CD4-positive, alpha-beta T cell treated with Interleukin-4 for 4 hours (primary cell): ENCODE results near the gene SZT2.
"Not testable (repeated sequence)": the region's sequence is repeated elsewhere in the genome, so short reads cannot be mapped to it uniquely, and the experiment has no call there.

Experiments used
- DNase-seq: peaks from one replicate; pipeline ENCODE4 v3.0.0-alpha.2; 2020

Gene SZT2

GRCh38 chr1:43392702-43393101 lies 3.0 kb downstream of the SZT2 start:
- DNase-seq: no peak

GRCh38 chr1:43395523-43395922 lies 5.8 kb downstream of the SZT2 start:
- no peak for DNase-seq

DNA sequence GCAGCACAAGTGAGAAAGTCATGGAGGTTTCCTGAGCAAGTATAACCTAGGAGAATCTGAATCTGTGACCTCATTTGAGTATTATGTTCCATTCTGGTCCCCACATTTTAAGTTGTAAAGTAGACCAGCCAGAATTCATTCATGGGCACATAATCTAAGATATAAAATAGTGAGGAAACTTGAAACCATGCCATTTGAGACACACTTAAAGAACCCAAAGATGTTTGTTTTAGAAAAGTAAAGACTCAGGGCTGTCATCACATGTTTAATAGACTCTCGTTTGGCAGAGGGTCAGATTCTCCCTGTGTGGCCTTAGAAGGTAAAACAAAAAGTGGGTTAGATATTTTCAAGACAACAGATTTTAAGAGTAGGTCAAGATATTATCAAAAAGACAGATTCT lies 6.4 kb downstream of the SZT2 start:
- DNase-seq: no peak

GRCh38 chr1:43398227-43398626 lies 8.5 kb downstream of the SZT2 start:
- no peak for DNase-seq

DNA sequence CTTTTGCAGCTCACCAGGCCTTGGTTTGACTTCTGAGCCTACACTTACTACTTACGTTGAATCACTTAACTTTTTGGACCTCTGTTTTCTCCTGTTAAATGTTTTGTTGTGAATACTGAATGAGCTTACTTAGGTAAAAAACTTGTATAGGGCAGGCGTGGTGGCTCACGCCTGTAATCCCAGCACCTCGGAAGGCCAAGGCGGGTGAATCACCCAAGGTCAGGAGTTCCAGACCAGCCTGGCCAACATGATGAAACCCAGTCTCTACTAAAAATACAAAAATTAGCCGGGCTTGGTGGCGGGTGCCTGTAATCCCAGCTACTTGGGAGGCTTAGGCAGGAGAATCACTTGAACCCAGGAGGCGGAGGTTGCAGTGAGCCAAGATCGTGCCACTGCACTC lies 10.7 kb downstream of the SZT2 start:
- DNase-seq: not testable (repeated sequence)

DNA sequence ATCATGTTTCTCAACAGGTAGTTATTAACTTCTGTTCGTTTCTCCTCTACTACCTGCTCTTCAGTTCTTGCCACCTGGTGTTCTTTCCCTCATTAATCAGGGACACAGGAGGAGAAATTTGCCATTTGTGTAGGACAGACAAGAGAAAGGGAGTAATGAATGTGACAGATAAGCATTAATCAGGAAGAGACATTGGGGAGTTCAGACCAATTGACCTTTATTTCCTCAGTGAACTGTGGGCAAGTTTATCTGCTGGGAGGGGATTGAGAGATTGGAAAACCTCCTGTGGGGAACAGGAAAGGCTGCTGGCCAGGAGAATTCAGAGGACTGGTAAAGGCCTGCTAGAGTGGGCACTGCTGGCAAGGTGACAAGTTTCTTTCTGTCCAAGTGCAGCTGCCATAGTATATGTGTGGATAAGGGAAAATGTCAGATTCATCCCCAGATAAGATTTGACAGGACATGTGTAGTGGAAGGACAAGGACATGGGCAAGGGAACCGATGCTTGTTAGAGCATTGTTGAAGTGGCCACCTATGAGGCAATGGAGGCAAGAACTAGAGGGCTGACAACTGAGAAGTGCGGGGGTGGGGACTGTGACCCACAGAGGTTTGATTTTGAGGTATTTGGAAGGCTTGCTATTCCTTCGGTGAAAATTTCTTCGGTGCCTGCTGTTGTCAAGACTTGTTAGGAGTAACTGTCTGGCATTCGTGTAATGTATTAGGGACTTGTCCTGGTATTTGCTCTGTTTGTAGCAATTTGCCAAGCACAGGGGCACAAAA lies 12.6 kb downstream of the SZT2 start:
- no peak for DNase-seq

DNA sequence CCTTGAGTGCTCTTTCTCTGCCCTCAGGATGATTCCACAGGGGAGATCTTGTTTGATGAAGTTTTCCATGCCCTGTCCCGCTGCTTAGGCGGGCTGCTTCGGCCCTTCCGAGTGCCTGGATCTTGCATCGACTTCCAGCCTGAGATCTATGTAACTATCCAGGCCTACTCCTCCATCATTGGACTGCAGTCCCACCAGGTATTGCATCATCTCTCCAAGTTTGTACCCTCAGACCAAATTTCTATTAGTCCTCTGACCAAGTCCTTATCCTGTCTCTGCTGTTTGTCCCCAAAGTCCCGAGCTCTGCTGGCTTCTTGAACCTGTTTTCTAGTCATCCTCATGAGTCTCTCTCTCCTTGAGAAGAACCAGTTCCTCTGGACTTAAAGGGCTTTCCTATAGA lies 14.7 kb downstream of the SZT2 start:
- DNase-seq: no peak

DNA sequence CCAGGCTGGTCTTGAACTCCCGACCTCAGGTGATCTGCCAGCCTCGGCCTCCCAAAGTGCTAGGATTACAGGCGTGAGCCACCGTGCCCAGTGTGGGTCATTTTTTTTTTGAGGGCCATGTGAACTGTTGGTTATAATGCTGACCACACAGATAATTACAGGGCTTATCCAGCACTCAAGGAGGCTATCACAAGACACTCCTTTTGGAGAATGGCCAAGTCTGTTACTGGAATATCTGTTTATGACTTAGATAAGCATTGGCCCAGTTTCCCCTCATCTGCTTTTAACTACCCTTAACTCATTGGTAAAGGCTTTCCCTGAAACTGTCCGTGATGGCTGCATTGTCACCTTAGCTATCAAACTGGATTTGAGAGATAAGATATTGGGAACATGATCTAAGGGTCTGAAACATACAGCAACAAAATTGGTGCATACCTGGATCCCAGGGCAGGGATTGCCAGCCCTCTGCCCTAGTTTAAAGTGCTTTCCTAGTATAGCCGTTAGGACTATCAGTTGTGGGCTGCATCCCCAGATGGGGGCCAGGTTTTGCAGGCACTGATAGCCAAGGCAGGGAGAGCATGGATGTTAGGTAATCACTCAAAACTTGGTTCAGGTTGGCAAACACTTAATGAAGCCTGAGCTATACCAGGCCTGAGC lies 15.6 kb downstream of the SZT2 start:
- DNase-seq: no peak

DNA sequence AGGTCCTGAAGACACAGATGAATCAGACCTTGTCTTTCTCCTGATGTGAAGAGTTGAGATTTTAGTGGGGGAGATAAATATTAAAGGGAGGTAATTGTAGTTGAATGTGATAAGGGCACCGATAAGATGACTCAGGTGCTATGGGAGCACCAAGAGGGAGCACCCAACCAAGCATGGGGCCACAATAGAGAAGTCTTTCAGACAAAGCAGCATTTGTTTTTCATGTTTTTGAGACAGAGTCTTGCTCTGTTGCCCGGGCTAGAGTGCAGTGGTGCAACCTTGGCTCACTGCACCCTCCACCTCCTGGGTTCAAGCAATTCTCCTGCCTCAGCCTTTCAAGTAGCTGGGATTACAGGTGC lies 16.2 kb downstream of the SZT2 start:
- DNase-seq: no peak

DNA sequence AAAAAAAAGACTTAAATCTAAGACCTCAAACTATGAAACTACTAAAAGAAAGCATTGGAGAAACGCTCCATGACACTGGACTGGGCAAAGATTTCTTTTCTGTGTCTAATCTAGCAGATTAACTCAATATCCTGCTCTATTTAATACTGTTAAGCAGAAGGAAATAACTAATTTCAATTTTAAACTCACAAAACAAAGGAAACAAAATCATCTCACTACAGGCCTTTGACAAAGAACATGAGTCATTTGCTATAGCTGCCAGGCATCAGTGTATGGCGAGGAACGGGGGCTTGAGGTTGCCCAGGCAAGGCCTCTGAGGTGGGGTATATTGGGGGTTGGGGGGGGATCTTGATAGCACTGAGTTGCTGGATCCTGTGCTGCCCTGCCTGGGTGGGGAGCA lies 20.9 kb downstream of the SZT2 start:
- DNase-seq: no peak

DNA sequence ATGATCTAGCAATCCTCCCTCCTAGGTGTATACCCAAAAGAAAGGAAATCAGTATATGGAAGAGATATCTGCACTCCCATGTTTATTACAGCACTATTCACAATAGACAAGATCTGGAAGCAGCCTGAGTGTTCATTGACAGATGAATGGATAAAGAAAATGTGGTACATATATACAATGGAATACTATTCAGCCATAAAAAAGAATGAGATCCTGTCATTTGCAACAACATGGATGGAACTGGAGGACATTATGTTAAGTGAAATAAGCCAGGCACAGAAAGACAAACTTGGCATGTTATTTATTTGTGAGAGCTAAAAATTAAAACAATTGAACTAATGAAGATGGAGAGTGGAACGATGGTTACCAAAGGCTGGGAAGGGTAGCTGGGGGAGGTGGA lies 23.7 kb downstream of the SZT2 start:
- DNase-seq: not testable (repeated sequence)

DNA sequence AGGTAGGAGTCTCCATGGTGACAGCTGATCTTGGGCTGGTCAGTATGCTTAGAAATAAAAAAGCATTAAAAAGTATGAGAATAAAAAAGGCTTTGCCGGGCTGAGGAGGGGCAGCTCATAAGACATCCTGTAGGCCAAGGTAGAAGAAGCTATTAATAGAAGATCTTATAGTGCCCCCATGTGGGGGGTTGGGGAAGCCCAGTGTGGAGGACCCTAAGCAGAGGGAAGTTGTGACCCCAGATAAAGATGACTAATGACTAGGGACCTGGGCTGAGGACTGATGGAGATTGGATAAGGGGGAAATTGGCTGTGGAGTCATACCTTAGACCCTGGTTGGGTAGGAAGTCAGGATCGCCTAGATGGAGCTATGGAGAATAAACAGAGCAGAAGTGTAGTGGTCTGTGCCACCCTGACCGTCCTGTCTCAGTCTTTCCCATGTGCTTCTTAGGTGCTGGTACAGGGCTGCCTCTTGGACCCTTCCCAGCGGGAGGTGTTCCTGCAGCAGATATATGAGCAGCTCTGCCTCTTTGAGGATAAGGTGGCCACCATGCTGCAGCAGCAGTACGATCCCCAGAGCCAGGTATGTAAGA lies 25.0 kb downstream of the SZT2 start:
- DNase-seq: peak; percentile 69

GRCh38 chr1:43415901-43416300 lies 26.2 kb downstream of the SZT2 start:
- DNase-seq: no peak

DNA sequence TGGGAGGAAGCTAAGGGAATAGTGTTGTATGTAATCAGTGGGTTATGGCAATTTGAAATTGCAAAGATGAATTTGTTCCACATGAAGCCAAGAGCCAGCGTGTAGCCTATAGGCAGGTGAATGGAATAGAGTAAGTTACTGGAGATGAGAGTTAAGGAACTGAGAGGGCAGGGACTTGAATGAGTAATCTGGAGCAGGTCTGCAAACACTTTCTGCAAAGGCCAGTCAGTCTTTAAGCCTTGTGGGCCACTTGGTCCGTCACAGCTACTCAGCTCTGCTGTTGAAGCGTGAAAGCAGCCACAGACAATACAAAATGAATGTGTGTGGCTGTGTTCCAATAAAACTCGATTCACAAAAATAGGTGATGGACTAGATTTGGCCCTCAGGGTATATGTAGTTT lies 29.2 kb downstream of the SZT2 start:
- no peak for DNase-seq

DNA sequence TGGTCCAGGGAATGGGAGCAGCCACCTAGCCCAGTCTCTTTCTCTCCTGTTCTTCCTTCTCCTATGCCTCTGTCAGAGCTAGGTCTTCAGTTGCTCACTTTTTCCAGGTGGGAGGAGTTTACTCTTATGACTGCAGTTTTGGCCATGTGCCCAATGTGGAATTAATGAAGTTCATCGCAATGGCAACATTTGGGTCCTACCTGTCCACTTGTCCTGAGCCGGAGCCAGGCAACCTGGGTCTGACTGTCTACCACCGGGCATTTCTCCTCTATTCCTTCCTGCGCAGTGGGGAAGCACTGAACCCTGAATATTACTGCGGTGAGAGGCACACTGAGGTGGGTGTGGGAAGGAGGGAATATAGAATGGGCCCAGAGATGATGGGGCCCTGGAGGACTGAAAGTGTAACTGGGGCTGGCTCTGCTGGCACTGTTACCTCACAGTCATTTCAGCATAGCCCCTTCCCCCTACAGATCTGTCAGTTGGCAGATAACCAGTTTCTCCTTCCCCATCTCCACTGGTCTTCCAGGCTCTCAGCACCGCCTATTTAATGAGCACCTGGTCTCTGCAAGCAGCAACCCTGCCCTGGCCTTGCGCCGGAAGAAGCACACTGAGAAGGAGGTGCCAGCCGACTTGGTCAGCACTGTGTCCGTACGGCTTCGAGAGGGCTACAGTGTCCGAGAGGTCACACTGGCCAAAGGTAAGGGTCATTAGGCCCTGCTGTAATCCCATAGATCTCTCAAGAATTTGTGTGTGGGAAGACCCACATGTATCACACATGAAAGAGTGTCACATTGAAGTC lies 30.1 kb downstream of the SZT2 start:
- no peak for DNase-seq

GRCh38 chr1:43420874-43421273 lies 31.2 kb downstream of the SZT2 start:
- no peak for DNase-seq

DNA sequence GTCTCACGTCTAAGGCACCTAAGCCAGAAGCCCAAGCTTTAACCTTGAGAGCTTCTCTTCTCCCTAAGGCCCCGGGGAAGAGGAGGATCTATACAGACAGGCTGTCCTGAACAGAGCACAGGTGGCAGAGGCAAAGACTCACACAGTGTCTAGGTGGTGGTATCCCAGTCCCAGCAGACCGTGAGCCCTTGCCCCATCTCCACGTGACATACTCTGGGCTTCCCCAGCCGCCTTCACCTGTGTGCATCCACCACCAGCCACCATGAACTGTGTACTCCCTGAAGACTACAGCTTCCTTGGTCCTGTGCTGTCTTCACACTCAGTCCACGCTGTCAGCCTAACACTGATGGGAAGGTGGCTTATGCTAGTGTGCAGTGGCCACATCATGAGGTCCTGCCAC lies 31.7 kb downstream of the SZT2 start:
- DNase-seq: no peak

- DNase-seq: no peak
These were observed 32.5 kb downstream of the SZT2 start for GRCh38 chr1:43421976-43422750.

GRCh38 chr1:43422995-43423671 lies 33.4 kb downstream of the SZT2 start:
- no peak for DNase-seq

- peak; percentile 7 for DNase-seq
These were observed 34.2 kb downstream of the SZT2 start for GRCh38 chr1:43423672-43424550.

DNA sequence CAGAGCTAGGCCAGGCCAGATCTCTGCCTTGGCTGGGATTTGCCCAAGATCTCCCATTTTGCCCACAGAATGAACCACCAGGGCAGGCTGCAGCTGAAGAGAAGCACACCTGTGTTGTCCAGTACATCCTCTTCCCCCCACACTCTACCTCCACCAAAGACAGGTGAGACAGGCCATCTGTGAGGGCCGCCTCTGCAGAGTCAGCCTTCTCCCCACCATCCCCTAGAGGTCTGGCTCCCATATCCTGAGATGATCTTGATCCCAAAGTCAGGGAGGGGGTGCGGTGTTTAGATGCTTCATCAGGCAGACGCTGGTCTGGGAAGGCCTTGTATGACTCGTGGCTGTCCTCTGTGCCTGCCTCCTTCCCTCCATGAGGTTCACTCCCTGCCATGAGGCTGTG lies 35.3 kb downstream of the SZT2 start:
- no peak for DNase-seq
